ENCODE results near the gene FOXN4. TPM values are rescaled to one million over a fixed set of nuclear protein-coding genes. Genes with fewer than 3 reads are reported as not detected.

FOXN4 gene
- total RNA-seq, 3 donors from 2014 or later: not detected

DNA sequence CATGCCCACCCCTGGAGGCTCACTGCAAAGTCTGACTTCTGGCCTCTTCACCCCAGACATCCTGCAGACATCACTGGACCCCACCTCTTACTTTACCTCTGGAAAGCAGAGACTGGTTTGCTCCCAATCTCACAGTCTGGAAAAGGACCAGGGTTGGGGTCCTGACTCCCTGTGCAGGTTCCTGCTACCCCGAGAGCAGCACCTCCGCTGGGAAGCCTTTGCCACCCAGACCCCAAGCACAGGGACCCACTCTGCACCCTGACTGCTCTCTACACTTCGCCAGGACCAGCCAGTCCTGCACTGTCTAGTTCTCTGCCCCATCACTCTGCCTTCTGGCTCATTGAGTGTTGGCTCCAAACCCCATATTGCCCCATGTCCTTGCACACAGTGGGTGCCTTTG lies 16.0 kb downstream of the FOXN4 start:
- Mint-ChIP-seq H3K36me3 (ENCODE audit: insufficient read depth) (no peaks in the 10 kb centered on the region), H3K9me3 (no peaks in the 10 kb centered on the region), H3K27me3 (ENCODE audit: low read depth) (peaks cover 50% of the 10 kb centered on the region), H3K4me3 (no peak overlapping the region), H3K4me1 (ENCODE audit: low read depth) (no peaks in the 10 kb centered on the region)
- DNase-seq: no peak
- ATAC-seq: no peak

DNA sequence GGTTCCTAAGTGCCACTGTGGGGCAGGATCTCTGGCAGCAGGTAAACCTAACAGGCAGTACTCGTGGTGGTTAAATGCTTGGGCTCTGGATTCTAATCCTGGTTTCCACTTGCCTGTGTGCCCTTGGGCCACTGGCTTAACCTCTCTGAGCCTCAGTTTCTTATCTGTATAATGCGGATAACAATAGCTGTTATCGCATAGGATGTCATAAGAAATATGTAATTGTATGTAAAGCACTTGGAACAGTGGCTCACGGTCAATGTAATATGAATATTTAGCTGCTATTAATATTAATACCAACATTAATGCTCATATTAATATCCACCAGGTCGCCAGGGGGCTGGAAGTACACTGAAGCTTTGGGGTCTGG lies 16.8 kb downstream of the FOXN4 start:
- Mint-ChIP-seq H3K9me3 (no peaks in the 10 kb centered on the region), H3K27me3 (ENCODE audit: low read depth) (peaks cover 52% of the 10 kb centered on the region), H3K4me1 (ENCODE audit: low read depth) (no peaks in the 10 kb centered on the region)

DNA sequence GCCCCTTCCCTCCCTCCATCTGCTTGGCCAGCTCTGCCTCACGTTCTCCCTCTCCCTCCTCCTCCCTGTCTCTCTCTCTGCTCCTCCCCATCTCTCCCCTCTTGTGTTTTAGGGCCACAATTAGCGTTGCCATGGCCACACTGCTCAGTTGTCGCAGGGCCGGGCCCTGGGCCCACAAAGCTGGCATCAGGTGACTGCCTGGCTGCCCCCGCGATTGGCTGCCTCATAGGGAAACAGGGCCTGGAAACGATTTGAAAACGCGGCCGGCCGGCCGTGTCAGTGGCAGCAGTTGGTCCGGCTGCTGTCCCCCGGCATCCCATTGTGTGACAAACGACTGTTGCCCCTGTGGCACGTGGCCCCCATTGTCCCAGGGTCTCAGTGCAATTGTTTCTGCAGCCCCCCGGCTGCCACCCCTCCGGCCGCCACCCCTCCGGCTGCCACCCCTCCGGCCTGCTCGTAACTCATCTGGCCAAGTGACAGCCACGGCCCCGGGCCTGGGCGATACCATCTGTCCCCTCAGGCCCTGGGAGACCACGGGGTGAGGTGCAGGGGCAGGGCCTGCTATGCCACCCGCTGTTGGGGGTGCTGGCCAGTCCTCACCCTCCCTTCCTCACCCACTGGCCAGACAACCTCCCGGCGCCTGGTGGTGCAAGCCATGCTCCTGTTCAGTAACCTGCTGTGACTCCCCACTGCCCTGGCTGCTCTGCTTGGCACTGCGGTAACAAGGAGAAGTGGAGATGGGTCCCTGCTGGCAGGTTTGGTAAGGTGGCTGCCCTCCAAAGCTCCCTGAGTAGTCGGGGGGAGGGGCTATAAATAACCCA lies 17.4 kb downstream of the FOXN4 start:
- no peaks in the 10 kb centered on the region for H3K36me3 Mint-ChIP-seq (ENCODE audit: insufficient read depth)
- H3K27me3 Mint-ChIP-seq (ENCODE audit: low read depth): peaks cover 52% of the 10 kb centered on the region
- DNase-seq (no peak), ATAC-seq (no peak)
- H3K4me1 Mint-ChIP-seq (ENCODE audit: low read depth): no peaks in the 10 kb centered on the region
- no peaks in the 10 kb centered on the region for H3K9me3 Mint-ChIP-seq
- H3K4me3 Mint-ChIP-seq: no peak overlapping the region

More for the DNA sequence above, 16.8 kb downstream of the FOXN4 start:
- DNase-seq (no peak), ATAC-seq (no peak)
- Mint-ChIP-seq H3K4me3 (no peak overlapping the region), H3K36me3 (ENCODE audit: insufficient read depth) (no peaks in the 10 kb centered on the region)

DNA sequence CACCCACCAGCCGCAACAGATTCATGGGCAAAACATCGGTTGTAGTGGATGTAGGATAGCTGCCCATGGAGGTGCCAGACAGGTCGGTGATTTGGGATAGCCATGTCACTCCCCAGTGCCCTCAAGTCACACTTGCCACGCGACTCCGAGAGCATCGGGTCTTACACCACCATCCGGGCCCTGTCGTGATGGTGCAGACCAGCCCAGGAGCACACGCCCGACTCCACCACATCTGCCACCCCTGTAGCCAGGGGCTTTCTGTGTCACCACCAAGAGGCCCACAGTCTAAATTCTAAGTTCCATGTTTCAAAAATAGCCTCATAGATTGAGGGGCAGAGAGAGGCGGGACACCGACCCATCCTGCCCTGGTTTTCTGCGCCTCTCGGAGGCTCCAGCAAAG lies 18.0 kb downstream of the FOXN4 start:
- H3K4me1 Mint-ChIP-seq (ENCODE audit: low read depth): no peaks in the 10 kb centered on the region
- H3K4me3 Mint-ChIP-seq: no peak overlapping the region
- no peak for ATAC-seq
- peaks cover 49% of the 10 kb centered on the region for H3K27me3 Mint-ChIP-seq (ENCODE audit: low read depth)
- no peak for DNase-seq
- no peaks in the 10 kb centered on the region for H3K36me3 Mint-ChIP-seq (ENCODE audit: insufficient read depth)
- no peaks in the 10 kb centered on the region for H3K9me3 Mint-ChIP-seq

DNA sequence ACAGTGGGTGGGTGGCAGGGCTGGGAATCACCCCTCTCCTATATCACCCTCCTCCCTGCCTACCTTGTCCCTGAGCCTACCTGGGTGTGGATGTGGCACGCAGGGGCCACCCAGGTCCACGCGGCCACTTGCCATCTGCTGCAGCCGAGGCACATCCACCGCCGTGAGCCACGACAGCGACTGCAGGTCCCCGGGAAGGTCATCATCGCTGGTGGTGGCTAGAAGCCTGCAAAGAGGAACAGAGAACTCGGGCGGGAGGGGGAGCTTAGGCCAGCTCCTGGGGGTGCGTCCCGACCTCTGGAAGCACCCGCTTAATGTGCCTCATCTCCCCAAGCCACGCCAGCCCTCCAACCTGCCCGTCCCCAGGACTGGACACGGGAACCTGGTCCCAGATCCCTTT lies 19.0 kb downstream of the FOXN4 start:
- no peak for DNase-seq
- Mint-ChIP-seq H3K9me3 (no peaks in the 10 kb centered on the region), H3K36me3 (ENCODE audit: insufficient read depth) (no peaks in the 10 kb centered on the region), H3K4me3 (no peak overlapping the region), H3K27me3 (ENCODE audit: low read depth) (peaks cover 41% of the 10 kb centered on the region), H3K4me1 (ENCODE audit: low read depth) (no peaks in the 10 kb centered on the region)
- no peak for ATAC-seq

DNA sequence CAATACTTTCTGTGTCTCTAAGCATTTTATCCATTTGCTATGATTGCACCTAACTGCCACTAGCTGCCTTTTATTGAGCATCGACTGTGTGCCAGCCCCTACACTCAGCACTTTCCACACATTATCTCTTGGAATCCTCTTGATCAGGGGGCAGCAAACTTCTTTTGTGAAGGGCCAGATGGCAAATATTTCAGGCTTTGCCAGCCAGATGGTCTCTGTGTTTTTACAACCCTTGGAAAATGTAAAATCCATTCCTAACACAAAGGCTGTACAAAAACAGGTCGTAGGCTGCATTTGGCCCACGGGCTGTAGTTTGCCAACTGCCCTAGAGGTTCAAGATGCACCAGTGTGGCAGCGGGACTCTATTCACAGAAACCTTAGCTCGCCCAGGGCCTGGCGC lies 19.5 kb downstream of the FOXN4 start:
- Mint-ChIP-seq H3K27me3 (ENCODE audit: low read depth) (peaks cover 36% of the 10 kb centered on the region), H3K9me3 (no peaks in the 10 kb centered on the region), H3K4me1 (ENCODE audit: low read depth) (no peaks in the 10 kb centered on the region), H3K36me3 (ENCODE audit: insufficient read depth) (no peaks in the 10 kb centered on the region), H3K4me3 (no peak overlapping the region)
- DNase-seq (no peak), ATAC-seq (no peak)

DNA sequence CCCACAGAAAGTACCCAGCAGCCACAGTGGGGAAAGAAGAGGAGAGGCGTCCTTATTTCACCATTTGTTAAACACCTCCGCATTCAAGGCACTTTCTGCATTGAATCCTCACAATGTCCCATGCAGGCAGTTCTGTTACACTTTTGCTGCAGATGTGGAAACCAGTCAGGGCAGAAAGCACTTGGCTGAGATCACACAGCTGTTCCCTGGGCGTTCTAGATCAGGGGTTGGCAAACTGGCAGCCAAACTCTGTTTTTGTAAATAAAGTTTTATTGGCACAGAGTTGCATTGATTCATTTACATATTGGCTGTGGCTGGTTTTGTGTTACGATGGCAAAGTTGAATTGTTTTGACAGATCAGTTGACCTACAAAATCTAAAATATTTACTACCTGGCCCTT lies 20.1 kb downstream of the FOXN4 start:
- ATAC-seq: no peak
- Mint-ChIP-seq H3K4me1 (ENCODE audit: low read depth) (no peaks in the 10 kb centered on the region), H3K4me3 (no peak overlapping the region), H3K27me3 (ENCODE audit: low read depth) (peaks cover 33% of the 10 kb centered on the region), H3K9me3 (no peaks in the 10 kb centered on the region), H3K36me3 (ENCODE audit: insufficient read depth) (no peaks in the 10 kb centered on the region)
- no peak for DNase-seq

DNA sequence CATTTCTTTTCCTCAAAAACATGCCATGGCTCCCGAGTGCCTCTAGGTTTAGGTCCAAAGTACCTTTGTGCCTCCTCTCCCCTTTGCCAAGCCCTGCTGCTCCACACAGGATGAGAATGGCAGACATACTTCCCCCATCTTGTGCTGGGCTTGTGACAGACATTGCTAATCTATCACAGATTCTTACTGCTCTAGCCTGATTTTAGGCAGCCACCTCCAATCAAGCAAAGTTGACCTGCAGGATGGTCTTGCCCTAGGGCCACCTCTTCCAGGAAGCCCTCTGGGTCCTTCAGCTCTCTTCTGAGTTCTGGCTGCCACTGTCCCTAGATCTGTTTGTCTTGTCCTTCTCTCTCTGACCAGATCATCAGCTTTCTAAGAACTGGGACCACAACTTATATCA lies 20.5 kb downstream of the FOXN4 start:
- H3K4me3 Mint-ChIP-seq: no peak overlapping the region
- no peaks in the 10 kb centered on the region for H3K36me3 Mint-ChIP-seq (ENCODE audit: insufficient read depth)
- H3K4me1 Mint-ChIP-seq (ENCODE audit: low read depth): no peaks in the 10 kb centered on the region

DNA sequence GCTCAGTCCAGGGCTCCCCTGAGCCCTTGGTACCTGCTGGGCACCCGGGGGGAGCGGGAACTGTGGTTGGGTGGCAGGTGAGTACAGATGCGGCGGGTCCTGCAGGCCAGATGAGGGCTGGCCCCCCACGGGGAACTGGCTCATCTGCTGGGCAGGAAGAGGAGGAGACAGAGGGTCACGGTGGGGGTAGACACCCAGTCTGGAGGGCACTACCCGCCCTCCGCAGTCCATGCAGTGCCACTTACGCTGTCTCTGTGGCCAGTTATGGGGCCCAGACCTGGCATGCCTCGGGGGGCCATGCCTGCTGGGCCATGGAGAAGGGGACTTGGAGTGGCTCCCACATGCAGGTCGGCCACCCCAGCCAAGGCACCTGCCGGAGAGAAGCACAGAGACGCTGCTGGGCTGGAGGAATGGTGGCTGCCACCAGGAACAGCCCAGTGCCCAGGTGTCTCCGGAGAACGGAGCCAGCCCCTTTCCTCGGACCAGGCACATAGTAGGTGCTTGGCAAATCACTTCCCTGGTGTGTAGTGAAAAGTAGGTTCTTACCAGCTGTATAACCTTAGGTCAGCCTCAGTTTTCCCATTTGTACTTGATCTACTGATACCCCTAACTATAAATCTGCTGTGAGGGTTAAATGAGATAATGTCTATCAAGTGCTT lies 21.1 kb downstream of the FOXN4 start:
- H3K4me1 Mint-ChIP-seq (ENCODE audit: low read depth): no peaks in the 10 kb centered on the region
- no peaks in the 10 kb centered on the region for H3K36me3 Mint-ChIP-seq (ENCODE audit: insufficient read depth)
- DNase-seq (no peak), ATAC-seq (no peak)
- no peaks in the 10 kb centered on the region for H3K9me3 Mint-ChIP-seq
- H3K27me3 Mint-ChIP-seq (ENCODE audit: low read depth): peaks cover 28% of the 10 kb centered on the region
- H3K4me3 Mint-ChIP-seq: no peak overlapping the region

More for the DNA sequence above, 20.5 kb downstream of the FOXN4 start:
- DNase-seq (no peak), ATAC-seq (no peak)
- Mint-ChIP-seq H3K27me3 (ENCODE audit: low read depth) (peaks cover 33% of the 10 kb centered on the region), H3K9me3 (no peaks in the 10 kb centered on the region)

DNA sequence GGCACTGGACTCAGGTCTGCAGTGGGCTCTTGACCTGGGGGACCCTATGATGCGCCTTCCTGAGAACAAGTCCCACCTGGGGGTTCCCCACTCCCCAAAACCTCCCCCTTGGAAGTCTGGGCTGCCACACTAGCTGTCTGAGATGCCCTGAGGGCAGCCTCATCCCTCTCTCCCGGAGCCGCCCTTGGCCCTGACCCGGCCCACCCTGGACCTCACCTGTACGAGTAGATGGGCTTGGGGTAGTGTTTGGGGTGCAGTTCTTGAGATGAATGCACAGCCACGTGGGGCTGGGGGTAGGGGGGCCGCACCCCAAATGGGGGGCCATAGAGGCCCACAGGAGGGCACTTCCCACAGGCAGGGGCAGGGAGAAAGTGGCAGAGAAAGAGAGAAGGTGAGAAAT lies 21.9 kb downstream of the FOXN4 start:
- H3K36me3 Mint-ChIP-seq (ENCODE audit: insufficient read depth): no peaks in the 10 kb centered on the region
- H3K4me3 Mint-ChIP-seq: no peak overlapping the region
- ATAC-seq: no peak
- peaks cover 21% of the 10 kb centered on the region for H3K27me3 Mint-ChIP-seq (ENCODE audit: low read depth)
- H3K4me1 Mint-ChIP-seq (ENCODE audit: low read depth): no peaks in the 10 kb centered on the region
- DNase-seq: no peak
- H3K9me3 Mint-ChIP-seq: no peaks in the 10 kb centered on the region

DNA sequence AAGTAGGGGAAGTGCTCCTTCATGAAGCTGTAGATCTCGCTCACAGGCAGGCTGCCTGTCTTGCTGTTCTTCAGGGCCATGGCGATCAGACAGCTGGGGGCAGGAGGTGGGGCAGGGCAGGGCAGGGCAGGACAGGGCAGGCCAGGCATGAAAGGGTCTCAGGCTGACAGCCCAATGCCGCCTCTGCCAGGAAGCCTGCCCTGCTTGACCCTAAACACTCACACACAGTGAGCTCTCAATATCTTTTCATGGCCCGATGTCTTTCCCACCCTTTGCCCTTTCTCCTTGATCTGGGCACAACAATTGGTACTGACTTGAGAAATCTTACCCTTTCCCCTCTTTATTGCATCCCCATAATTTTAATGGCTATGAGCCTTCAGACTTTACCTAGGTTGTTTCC lies 22.4 kb downstream of the FOXN4 start:
- H3K9me3 Mint-ChIP-seq: no peaks in the 10 kb centered on the region
- no peak overlapping the region for H3K4me3 Mint-ChIP-seq
- no peak for DNase-seq
- H3K27me3 Mint-ChIP-seq (ENCODE audit: low read depth): peaks cover 18% of the 10 kb centered on the region
- no peaks in the 10 kb centered on the region for H3K4me1 Mint-ChIP-seq (ENCODE audit: low read depth)
- H3K36me3 Mint-ChIP-seq (ENCODE audit: insufficient read depth): no peaks in the 10 kb centered on the region
- ATAC-seq: no peak

DNA sequence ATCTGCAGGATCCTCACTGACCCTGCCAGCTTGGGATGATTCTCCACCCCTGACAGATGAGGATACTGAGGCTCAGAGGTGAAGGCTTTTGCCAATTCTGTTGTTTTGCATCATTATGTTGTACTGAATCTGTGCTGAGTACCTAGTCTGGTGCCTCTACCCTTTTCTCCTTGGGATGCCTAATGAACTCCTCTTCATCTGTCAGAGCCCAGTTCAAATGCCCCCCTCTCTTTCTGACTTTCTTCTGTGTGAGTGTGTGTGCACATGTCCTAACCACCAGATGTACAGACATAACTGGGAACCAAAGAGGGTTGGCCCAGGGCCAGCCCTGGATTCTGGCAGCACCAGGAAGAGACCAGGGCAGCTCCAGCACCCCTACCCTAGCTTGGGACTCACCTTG lies 22.8 kb downstream of the FOXN4 start:
- H3K9me3 Mint-ChIP-seq: no peaks in the 10 kb centered on the region
- no peak overlapping the region for H3K4me3 Mint-ChIP-seq
- DNase-seq (no peak), ATAC-seq (no peak)
- peaks cover 14% of the 10 kb centered on the region for H3K27me3 Mint-ChIP-seq (ENCODE audit: low read depth)
- H3K4me1 Mint-ChIP-seq (ENCODE audit: low read depth): no peaks in the 10 kb centered on the region
- no peaks in the 10 kb centered on the region for H3K36me3 Mint-ChIP-seq (ENCODE audit: insufficient read depth)

DNA sequence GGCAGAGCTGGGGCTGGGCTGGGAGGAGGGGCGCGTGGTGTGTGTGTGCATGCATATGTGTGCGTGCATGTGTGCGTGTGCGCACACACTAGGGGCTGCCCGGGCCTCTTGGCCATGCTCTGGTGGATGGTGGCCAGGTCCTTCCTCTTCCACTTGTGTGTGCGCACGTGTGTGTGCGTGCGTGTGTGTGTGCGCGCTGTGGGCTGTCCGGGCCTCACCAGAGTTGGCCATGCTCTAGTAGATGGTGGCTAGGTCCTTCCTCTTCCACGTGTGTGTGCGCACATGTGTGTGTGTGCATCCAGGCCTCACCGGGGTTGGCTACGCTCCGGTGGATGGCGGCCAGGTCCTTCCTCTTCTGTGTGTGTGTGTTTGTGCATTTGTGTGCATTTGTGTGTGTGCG lies 24.7 kb downstream of the FOXN4 start:
- Mint-ChIP-seq H3K4me3 (no peak overlapping the region), H3K9me3 (no peaks in the 10 kb centered on the region), H3K4me1 (ENCODE audit: low read depth) (no peaks in the 10 kb centered on the region), H3K27me3 (ENCODE audit: low read depth) (peaks cover 6% of the 10 kb centered on the region), H3K36me3 (ENCODE audit: insufficient read depth) (no peaks in the 10 kb centered on the region)
- ATAC-seq (no peak), DNase-seq (no peak)

DNA sequence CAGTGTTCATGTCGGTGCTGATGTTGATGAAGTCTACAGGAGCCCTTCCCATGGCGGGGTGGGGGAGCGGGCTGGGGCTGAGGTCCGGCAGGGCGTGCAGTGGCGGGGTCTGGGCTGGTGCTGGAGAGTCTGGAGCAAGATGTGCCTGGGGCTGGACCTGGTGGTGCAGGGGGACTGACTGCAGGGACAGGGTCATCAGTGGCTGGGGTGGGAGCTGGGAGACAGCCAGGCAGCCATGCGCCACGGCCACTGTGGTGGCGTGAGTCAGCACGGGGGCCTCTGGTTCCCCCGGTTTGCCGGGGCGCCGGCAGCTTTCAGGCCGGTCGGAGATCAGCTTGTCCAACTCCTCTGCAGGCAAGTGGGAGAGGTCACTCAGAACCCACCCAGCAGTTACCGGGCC lies 27.6 kb downstream of the FOXN4 start:
- ATAC-seq: no peak
- no peaks in the 10 kb centered on the region for H3K36me3 Mint-ChIP-seq (ENCODE audit: insufficient read depth)
- no peak for DNase-seq
- H3K9me3 Mint-ChIP-seq: no peaks in the 10 kb centered on the region
- no peaks in the 10 kb centered on the region for H3K4me1 Mint-ChIP-seq (ENCODE audit: low read depth)
- no peak overlapping the region for H3K4me3 Mint-ChIP-seq
- H3K27me3 Mint-ChIP-seq (ENCODE audit: low read depth): peaks cover 3% of the 10 kb centered on the region

DNA sequence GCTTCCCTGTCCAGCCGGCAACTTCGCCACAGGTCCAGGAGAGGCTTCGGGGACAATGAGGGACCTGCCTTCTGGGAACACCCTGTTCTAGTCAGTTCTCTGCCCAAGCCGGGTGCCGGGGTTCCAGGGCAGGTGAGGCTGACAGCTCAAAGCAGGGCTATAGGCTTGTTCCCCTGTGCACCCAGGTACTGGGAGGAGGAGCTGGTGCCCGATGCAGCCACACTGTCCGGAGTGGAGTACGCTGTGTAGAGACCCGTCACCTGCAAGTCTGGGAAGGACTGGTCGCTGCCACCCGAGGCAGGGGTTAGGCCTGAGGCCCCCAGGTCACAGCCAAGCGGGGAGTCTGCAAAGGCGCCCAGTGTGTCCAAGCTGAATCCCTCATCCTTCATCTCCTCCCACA lies 29.6 kb downstream of the FOXN4 start:
- Mint-ChIP-seq H3K36me3 (ENCODE audit: insufficient read depth) (no peaks in the 10 kb centered on the region), H3K9me3 (no peaks in the 10 kb centered on the region), H3K4me3 (no peak overlapping the region), H3K4me1 (ENCODE audit: low read depth) (no peaks in the 10 kb centered on the region), H3K27me3 (ENCODE audit: low read depth) (peaks cover 3% of the 10 kb centered on the region)
- DNase-seq: no peak
- no peak for ATAC-seq
